ENCODE results near the gene MLLT1. TPM values are rescaled to one million over a fixed set of nuclear protein-coding genes. Genes with fewer than 3 reads are reported as not detected.

Gene MLLT1
- total and polyA plus RNA-seq, 2 of the 8 experiments (the other 6 are each of a cell fraction or from before 2014, with no cell fraction given), result 18.8 to 45.1 TPM

DNA sequence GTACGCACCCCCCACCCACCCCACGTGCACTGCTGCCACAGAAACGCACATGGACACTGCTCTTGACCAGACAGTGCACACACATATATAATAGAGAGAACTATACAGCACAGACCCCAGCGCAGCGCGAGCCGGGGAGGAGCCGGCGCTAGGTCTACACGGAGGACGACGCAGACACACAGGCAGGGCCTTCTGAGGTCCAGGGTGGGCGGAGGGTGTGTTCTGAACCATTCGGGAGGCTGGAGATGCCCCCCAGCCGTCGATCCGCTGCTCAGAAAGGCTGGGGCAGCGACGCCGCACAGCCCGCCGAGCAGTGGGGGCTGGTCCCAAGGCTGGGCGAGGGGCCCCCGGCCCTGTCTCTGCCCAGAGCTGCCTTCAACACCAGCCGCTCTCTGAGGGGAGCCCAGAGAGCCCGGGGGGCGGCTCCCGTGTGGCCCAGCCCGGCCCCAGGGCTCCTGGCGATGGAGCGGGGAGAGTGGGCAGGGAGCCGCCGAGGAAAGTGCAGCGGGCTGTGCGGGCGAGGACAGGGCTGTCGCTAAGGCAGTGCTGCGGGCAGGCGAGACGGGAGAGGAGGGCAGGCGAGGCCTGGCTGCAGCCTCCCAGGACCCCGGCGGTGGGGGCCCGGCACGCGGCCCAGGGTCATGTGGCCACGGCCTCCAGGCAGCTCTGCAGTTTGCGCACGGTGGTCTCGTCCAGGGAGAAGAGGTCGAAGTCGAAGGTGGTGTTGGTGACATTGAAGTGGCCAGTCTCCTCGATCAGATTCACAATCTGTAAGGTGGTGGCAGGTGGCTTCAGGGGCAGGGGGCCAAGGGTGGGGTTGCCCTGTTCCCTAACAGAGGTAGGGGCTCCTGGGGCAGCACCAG is 67.1 kb downstream of the MLLT1 start:
- Histone ChIP-seq H2BK20ac (ENCODE audit: low read length) (no peak overlapping the region), H3K4me3 (ENCODE audit: extremely low read depth in 1 of 4, insufficient read depth in 2 of 4, low read depth in 3 of 4, low read length in 4 of 4) (no peak overlapping the region), H4K5ac (ENCODE audit: insufficient read length, low read depth, low read length) (no peak overlapping the region), H2BK120ac (replicated peaks; ENCODE audit: low read depth, low read length) (no peak overlapping the region), H3K27ac (ENCODE audit: low read depth, low read length) (no peak overlapping the region), H3K56ac (replicated peaks; ENCODE audit: insufficient read length, low read depth, low read length) (no peak overlapping the region), H3K23ac (ENCODE audit: insufficient read length) (no peak overlapping the region), H2AFZ (ENCODE audit: low read length) (no peak overlapping the region), H2BK15ac (ENCODE audit: low read length) (no peak overlapping the region), H3K27me3 (replicated peaks in 1 of 4; ENCODE audit: control insufficient read depth in 3 of 4, extremely low read depth in 1 of 4, insufficient read depth in 3 of 4, low read length in 3 of 4) (no peaks in the 10 kb centered on the region), H3K4me1 (replicated peaks in 1 of 4; ENCODE audit: control insufficient read depth in 3 of 4, insufficient read depth in 4 of 4, low read length in 3 of 4) (peaks cover 0 to 11% (median 6%) of the 10 kb centered on the region in 4 experiments; a peak in 5 of 7 replicates), H3K18ac (ENCODE audit: extremely low read depth, low read length) (no peak overlapping the region), H2AK5ac (ENCODE audit: low read depth, low read length) (no peak overlapping the region), H3K9me3 (ENCODE audit: insufficient read depth in 2 of 2, low read depth in 1 of 2, low read length in 1 of 2) (no peaks in the 10 kb centered on the region), H4K20me1 (replicated peaks in 1 of 2; ENCODE audit: control insufficient read depth in 1 of 2, insufficient read depth in 2 of 2, low read length in 2 of 2) (peaks cover 0 to 6% of the 10 kb centered on the region in 2 experiments), H3K23me2 (ENCODE audit: low read depth, low read length) (peaks cover 5% of the 10 kb centered on the region; the same call in 1 of the 2 replicates), H3K9ac (replicated peaks in 1 of 4; ENCODE audit: extremely low read depth in 1 of 4, low read depth in 3 of 4, low read length in 3 of 4) (no peak overlapping the region), H3K79me2 (ENCODE audit: control insufficient read depth in 1 of 2, insufficient read depth in 2 of 2, low read length in 2 of 2) (no peaks in the 10 kb centered on the region), H3K36me3 (ENCODE audit: control insufficient read depth in 2 of 4, insufficient read depth in 4 of 4, low read length in 3 of 4) (peaks cover 0 to 19% (median 4%) of the 10 kb centered on the region in 4 experiments; a peak in 4 of 8 replicates), H3K4me2 (ENCODE audit: insufficient read depth in 1 of 2, low read depth in 2 of 2, low read length in 2 of 2) (no peak overlapping the region), H3K4ac (replicated peaks; ENCODE audit: insufficient read length, low read depth, low read length) (no peak overlapping the region), H4K91ac (replicated peaks; ENCODE audit: insufficient read length, low read length) (no peak overlapping the region), H2BK12ac (ENCODE audit: low read depth, low read length) (no peak overlapping the region), H3K79me1 (ENCODE audit: low read depth, low read length) (no peaks in the 10 kb centered on the region; the same call in 1 of the 2 replicates), H4K8ac (ENCODE audit: extremely low read depth, insufficient read depth, low read length) (no peak overlapping the region), H2BK5ac (ENCODE audit: low read depth, low read length) (no peak overlapping the region), H3K14ac (ENCODE audit: insufficient read length) (no peak overlapping the region)
- POLR2A ChIA-PET (ENCODE audit: partially characterized antibody), result no interaction called here
- DNase-seq (ENCODE audit: low read depth in 1 of 2, low spot score in 2 of 2) (no peak), FAIRE-seq (no peak)
- CTCF ChIA-PET (ENCODE audit: partially characterized antibody), result interaction anchor here (0.7 to 1.6 kb wide), 2 partner anchors 55 to 165 kb away, joined by 3 to 4 read pairs; no protein-coding TSS in a partner anchor
- WGBS, 2 experiments (ENCODE audit: extremely low coverage in 1 of 2, insufficient coverage in 1 of 2, insufficient read length in 1 of 2, insufficient replicate concordance in 2 of 2, low coverage in 1 of 2, low lambda C conversion rate in 2 of 2, missing lambda C conversion rate in 1 of 2), result 92% methylated on average over 50 of the region's 53 CpGs; no CpG with 5 or more reads in 1 of the 2 experiments
- no peak for TF ChIP-seq NANOG (IDR thresholded peaks at IDR 0.05; ENCODE audit: insufficient read depth, low read depth, low read length, poor library complexity, severe bottlenecking)
- TF ChIP-seq, protein P1, sequence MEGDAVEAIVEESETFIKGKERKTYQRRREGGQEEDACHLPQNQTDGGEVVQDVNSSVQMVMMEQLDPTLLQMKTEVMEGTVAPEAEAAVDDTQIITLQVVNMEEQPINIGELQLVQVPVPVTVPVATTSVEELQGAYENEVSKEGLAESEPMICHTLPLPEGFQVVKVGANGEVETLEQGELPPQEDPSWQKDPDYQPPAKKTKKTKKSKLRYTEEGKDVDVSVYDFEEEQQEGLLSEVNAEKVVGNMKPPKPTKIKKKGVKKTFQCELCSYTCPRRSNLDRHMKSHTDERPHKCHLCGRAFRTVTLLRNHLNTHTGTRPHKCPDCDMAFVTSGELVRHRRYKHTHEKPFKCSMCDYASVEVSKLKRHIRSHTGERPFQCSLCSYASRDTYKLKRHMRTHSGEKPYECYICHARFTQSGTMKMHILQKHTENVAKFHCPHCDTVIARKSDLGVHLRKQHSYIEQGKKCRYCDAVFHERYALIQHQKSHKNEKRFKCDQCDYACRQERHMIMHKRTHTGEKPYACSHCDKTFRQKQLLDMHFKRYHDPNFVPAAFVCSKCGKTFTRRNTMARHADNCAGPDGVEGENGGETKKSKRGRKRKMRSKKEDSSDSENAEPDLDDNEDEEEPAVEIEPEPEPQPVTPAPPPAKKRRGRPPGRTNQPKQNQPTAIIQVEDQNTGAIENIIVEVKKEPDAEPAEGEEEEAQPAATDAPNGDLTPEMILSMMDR (IDR thresholded peaks at IDR 0.05; ENCODE audit: control extremely low read depth in 1 of 3, insufficient read depth in 1 of 3, low read depth in 1 of 3, low read length in 3 of 3), result no peak
